Suprapubic skin (tissue), 4 donors: ENCODE measurements around the gene PFDN4. TPM values are rescaled to one million over a fixed set of nuclear protein-coding genes. Genes with fewer than 3 reads are reported as not detected.

Experiments
- DNase-seq, 2 donors: peaks; one replicate each; pipeline ENCODE4 v3.0.0-alpha.2; 2019; ENCODE audit warnings: low spot score in 2 of 2
- H3K27ac ChIP-seq: fragments of 200-600 bp; sonication (generic); one replicate; pipeline ENCODE4 v1.5.1; 2019
- H3K27me3 ChIP-seq: fragments of 200-600 bp; sonication (generic); one replicate; pipeline ENCODE4 v1.5.1; 2019
- H3K36me3 ChIP-seq: fragments of 200-600 bp; sonication (generic); one replicate; pipeline ENCODE4 v1.5.1; 2019
- H3K4me1 ChIP-seq: fragments of 200-600 bp; sonication (generic); one replicate; pipeline ENCODE4 v1.5.1; 2019
- H3K4me3 ChIP-seq: fragments of 200-600 bp; sonication (generic); one replicate; pipeline ENCODE4 v1.5.1; 2019; ENCODE audit warnings: mild to moderate bottlenecking
- H3K9me3 ChIP-seq: fragments of 200-600 bp; sonication (generic); one replicate; pipeline ENCODE4 v1.5.1; 2019
- CTCF ChIP-seq, 2 donors: fragments of 200-600 bp in 1 of 2; fragments of 450-650 bp in 1 of 2; sonication (generic) in 1 of 2; IDR thresholded peaks; one replicate each; pipeline ENCODE4 v1.5.1; 2016 to 2019; ENCODE audit warnings: antibody characterized with exemption in 2 of 2, mild to moderate bottlenecking in 1 of 2, moderate library complexity in 1 of 2
- EP300 ChIP-seq: sonication (generic); formaldehyde crosslinking; IDR thresholded peaks from one replicate; pipeline ENCODE4 v1.6.1; 2017; ENCODE audit warnings: antibody characterized with exemption
- POLR2A ChIP-seq, 2 donors: fragments of 450-650 bp; IDR thresholded peaks; one replicate each; pipeline ENCODE4 v1.6.1; 2017; ENCODE audit warnings: antibody characterized with exemption in 2 of 2, mild to moderate bottlenecking in 2 of 2, moderate library complexity in 2 of 2
- POLR2AphosphoS5 ChIP-seq, 3 donors: sonication (generic); formaldehyde crosslinking; IDR thresholded peaks; one replicate each; pipeline ENCODE4 v1.6.1; 2017; ENCODE audit warnings: antibody characterized with exemption in 3 of 3
- WGBS: methylation state at CpG from one replicate; pipeline ENCODE4 v1.1.5; 2018; 5-methylcytosine and 5-hydroxymethylcytosine counted together
- total RNA-seq, 4 donors: library from RNA; depleted of rRNA; stranded (reverse); fragments of >200 nt; gene quantifications; one replicate each; pipeline ENCODE4 v1.1.0, GENCODE V29; 2016

The PFDN4 gene
- total RNA-seq, 4 donors from 2014 or later = 33.2 to 48.7 (median 42.0) TPM

GRCh38 chr20:54251096-54251495 lies 43.2 kb downstream of the PFDN4 start:
- DNase-seq = no peak

GRCh38 chr20:54254596-54254995 lies 46.7 kb downstream of the PFDN4 start:
- 77% methylated on average over 4 of the region's 4 CpGs for WGBS
- Histone ChIP-seq H3K4me1 (peaks cover 12% of the 10 kb centered on the region), H3K4me3 (no peak overlapping the region), H3K27me3 (no peaks in the 10 kb centered on the region), H3K27ac (no peak overlapping the region), H3K36me3 (no peaks in the 10 kb centered on the region), H3K9me3 (no peaks in the 10 kb centered on the region)
- no peak for TF ChIP-seq EP300
- no peak for DNase-seq

More at GRCh38 chr20:54251096-54251495, 43.2 kb downstream of the PFDN4 start:
- no peaks in the 10 kb centered on the region for H3K27me3 ChIP-seq
- no peaks in the 10 kb centered on the region for H3K9me3 ChIP-seq
- H3K27ac ChIP-seq = no peak overlapping the region
- H3K4me1 ChIP-seq = peaks cover 7% of the 10 kb centered on the region
- WGBS = 68% methylated on average over 3 of the region's 3 CpGs
- H3K36me3 ChIP-seq = no peaks in the 10 kb centered on the region
- TF ChIP-seq EP300 = no peak
- TF ChIP-seq POLR2A (IDR thresholded peaks at IDR 0.05) = no peak
- TF ChIP-seq POLR2AphosphoS5 (IDR thresholded peaks at IDR 0.05) = no peak
- TF ChIP-seq CTCF (IDR thresholded peaks at IDR 0.05) = no peak
- no peak overlapping the region for H3K4me3 ChIP-seq

GRCh38 chr20:54255157-54255556 lies 47.3 kb downstream of the PFDN4 start:
- H3K9me3 ChIP-seq = no peaks in the 10 kb centered on the region
- WGBS = 43% methylated on average over 5 of the region's 5 CpGs
- no peaks in the 10 kb centered on the region for H3K36me3 ChIP-seq
- H3K4me3 ChIP-seq = no peak overlapping the region
- no peak for TF ChIP-seq POLR2A (IDR thresholded peaks at IDR 0.05)
- no peak overlapping the region for H3K27ac ChIP-seq
- peaks cover 12% of the 10 kb centered on the region for H3K4me1 ChIP-seq
- DNase-seq = no peak
- H3K27me3 ChIP-seq = no peaks in the 10 kb centered on the region

GRCh38 chr20:54256202-54256601 lies 48.3 kb downstream of the PFDN4 start:
- TF ChIP-seq CTCF (IDR thresholded peaks at IDR 0.05) (no peak), POLR2AphosphoS5 (IDR thresholded peaks at IDR 0.05) (no peak)

GRCh38 chr20:54257071-54257816 lies 49.4 kb downstream of the PFDN4 start:
- 47% methylated on average over 4 of the region's 4 CpGs for WGBS
- TF ChIP-seq EP300 (no peak), POLR2A (IDR thresholded peaks at IDR 0.05) (no peak), POLR2AphosphoS5 (IDR thresholded peaks at IDR 0.05) (no peak), CTCF (IDR thresholded peaks at IDR 0.05) (no peak)
- peaks cover 12% of the 10 kb centered on the region for H3K4me1 ChIP-seq
- DNase-seq = no peak
- no peaks in the 10 kb centered on the region for H3K9me3 ChIP-seq
- H3K4me3 ChIP-seq = no peak overlapping the region
- H3K27ac ChIP-seq = no peak overlapping the region
- H3K36me3 ChIP-seq = no peaks in the 10 kb centered on the region
- H3K27me3 ChIP-seq = no peaks in the 10 kb centered on the region

More at GRCh38 chr20:54256202-54256601, 48.3 kb downstream of the PFDN4 start:
- H3K4me3 ChIP-seq = no peak overlapping the region
- no peak overlapping the region for H3K27ac ChIP-seq
- no peak for DNase-seq
- H3K9me3 ChIP-seq = no peaks in the 10 kb centered on the region
- 45% methylated on average over 3 of the region's 3 CpGs for WGBS
- peaks cover 12% of the 10 kb centered on the region for H3K4me1 ChIP-seq
- H3K27me3 ChIP-seq = no peaks in the 10 kb centered on the region
- no peaks in the 10 kb centered on the region for H3K36me3 ChIP-seq

- Histone ChIP-seq H3K4me3 (no peak overlapping the region), H3K36me3 (no peaks in the 10 kb centered on the region), H3K9me3 (no peaks in the 10 kb centered on the region), H3K27me3 (no peaks in the 10 kb centered on the region), H3K4me1 (peaks cover 12% of the 10 kb centered on the region), H3K27ac (no peak overlapping the region)
- no peak for DNase-seq
- TF ChIP-seq POLR2A (IDR thresholded peaks at IDR 0.05) (no peak), CTCF (IDR thresholded peaks at IDR 0.05) (no peak), POLR2AphosphoS5 (IDR thresholded peaks at IDR 0.05) (no peak), EP300 (no peak)
Measured at GRCh38 chr20:54260116-54260515, 52.2 kb downstream of the PFDN4 start.
